Immature natural killer cell (primary cell): ENCODE measurements around the gene SLC2A4. TPM values are rescaled to one million over a fixed set of nuclear protein-coding genes. Genes with fewer than 3 reads are reported as not detected.

Experiments used
- DNase-seq, 3 donors: peaks; one replicate each; pipeline ENCODE4 v3.0.0; 2022; ENCODE audit warnings: mixed read lengths in 1 of 3
- H3K27ac Mint-ChIP-seq, 6 donors: one replicate each; pipeline ENCODE4 v1.8.0; 2020; ENCODE audit warnings: mixed read lengths in 6 of 6, mild to moderate bottlenecking in 5 of 6, inconsistent platforms in 4 of 6, moderate library complexity in 3 of 6
- H3K27me3 Mint-ChIP-seq, 3 donors: one replicate each; pipeline ENCODE4 v1.8.0; 2020 to 2021; ENCODE audit warnings: low read depth in 3 of 3, mild to moderate bottlenecking in 3 of 3, mixed read lengths in 3 of 3, moderate library complexity in 3 of 3, inconsistent platforms in 1 of 3
- H3K36me3 Mint-ChIP-seq, 3 donors: one replicate each; pipeline ENCODE4 v1.8.0; 2020; ENCODE audit warnings: mixed read lengths in 3 of 3, inconsistent platforms in 2 of 3, mild to moderate bottlenecking in 2 of 3
- H3K4me1 Mint-ChIP-seq, 2 donors: one replicate each; pipeline ENCODE4 v1.8.0; 2020; ENCODE audit warnings: inconsistent platforms in 2 of 2, mild to moderate bottlenecking in 2 of 2, mixed read lengths in 2 of 2, moderate library complexity in 1 of 2
- H3K4me3 Mint-ChIP-seq, 5 donors: one replicate each; pipeline ENCODE4 v1.8.0; 2020; ENCODE audit warnings: mild to moderate bottlenecking in 5 of 5, mixed read lengths in 5 of 5, inconsistent platforms in 3 of 5, moderate library complexity in 3 of 5
- H3K9me3 Mint-ChIP-seq, 6 donors: one replicate each; pipeline ENCODE4 v1.8.0; 2020; ENCODE audit warnings: mild to moderate bottlenecking in 6 of 6, mixed read lengths in 6 of 6, inconsistent platforms in 4 of 6, moderate library complexity in 3 of 6
- polyA plus RNA-seq, 3 donors: library from polyadenylated mRNA; unstranded; fragments of 300-500 nt; fragmentation: Illumina TruSeq; gene quantifications; one replicate each; pipeline ENCODE4 v1.2.3, GENCODE V29; 2021

The SLC2A4 gene
- polyA plus RNA-seq, 3 donors from 2014 or later = 0.26 TPM; not detected in 2

DNA sequence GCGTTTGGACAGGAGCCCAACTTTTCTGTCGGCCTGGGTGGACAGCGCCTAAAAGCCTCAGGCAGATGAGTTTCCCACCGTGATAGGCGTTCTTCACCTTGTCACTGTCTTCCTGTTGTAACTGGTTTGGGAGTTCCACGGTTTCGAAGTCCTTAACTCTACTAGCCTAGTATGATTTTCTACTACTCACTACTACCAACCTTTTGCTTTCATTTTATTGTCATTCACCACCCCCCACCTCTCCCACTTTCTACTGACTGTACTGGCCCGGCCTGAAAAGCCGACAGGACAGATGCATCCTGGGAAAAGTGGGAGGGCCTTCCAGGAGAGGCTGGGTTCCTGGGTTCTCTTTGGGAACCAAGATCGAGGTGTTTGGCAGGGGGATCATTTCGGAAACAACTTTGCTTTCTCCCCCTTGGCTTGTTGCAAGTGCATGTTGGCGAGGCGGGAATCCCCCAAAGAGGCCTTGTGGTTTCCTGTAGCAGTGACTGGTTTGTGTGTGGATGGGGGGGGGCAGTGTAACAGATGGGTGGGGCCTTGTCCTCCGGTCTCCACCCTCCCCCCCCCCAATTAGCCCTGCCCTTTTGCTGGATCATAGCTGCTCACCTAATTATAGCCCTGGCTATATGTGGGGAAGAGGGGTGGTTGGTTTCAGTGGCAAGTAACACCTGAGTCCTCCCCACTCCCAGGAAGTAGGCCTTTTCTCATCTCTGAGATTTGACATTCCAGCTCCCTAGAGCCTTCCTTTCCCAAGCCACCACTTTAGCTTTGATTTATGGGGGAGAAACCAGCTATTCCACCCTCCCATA, 27.3 kb downstream of the SLC2A4 start:
- Mint-ChIP-seq H3K4me1 (peaks cover 50 to 58% of the 10 kb centered on the region in 2 donors), H3K36me3 (peaks cover 18 to 39% (median 19%) of the 10 kb centered on the region in 3 donors), H3K27ac (peak overlapping the region; percentile 95 to 100 (median 98))

DNA sequence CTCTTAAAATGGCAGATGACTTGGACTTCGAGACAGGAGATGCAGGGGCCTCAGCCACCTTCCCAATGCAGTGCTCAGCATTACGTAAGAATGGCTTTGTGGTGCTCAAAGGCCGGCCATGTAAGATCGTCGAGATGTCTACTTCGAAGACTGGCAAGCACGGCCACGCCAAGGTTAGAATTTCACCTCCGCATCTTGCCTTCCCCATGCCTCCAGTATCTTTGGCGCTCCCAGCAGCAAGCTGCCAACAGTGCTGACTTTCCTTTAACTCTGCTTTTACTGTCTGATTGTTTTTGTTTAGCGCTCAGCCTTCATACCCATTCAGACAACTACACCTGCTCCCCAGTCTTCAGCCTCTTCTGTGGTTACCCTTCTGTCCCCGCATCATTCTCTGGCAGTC, 28.1 kb downstream of the SLC2A4 start:
- no peak for DNase-seq

More for the DNA sequence above, 27.3 kb downstream of the SLC2A4 start:
- Mint-ChIP-seq H3K4me3 (peak overlapping the region; percentile 87 to 97 (median 93)), H3K27me3 (peaks cover 25 to 35% (median 27%) of the 10 kb centered on the region in 3 donors), H3K9me3 (peaks cover 0 to 2% (median 0%) of the 10 kb centered on the region in 6 donors)
- peak; percentile 88 to 91 (median 89) for DNase-seq

DNA sequence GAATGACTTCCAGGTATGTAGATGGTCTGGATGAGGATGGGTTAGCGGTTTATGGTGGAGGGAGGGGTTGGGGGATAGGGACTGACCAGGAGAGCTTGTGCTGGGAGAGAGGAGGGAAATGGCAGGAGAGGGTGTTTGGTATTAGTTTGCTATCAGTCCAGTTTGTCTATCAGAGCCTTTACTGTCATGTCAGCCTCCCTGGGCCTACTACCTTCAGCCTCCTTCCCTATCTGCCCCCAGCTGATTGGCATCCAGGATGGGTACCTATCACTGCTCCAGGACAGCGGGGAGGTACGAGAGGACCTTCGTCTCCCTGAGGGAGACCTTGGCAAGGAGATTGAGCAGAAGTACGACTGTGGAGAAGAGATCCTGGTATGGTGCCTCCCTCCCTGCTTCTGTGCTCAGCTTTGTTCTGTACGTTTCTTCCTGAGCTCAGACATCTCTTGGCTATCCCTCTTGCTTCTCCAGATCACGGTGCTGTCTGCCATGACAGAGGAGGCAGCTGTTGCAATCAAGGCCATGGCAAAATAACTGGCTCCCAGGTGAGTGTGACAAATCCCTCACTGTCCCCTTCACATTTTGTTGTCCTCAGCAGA, 29.7 kb downstream of the SLC2A4 start:
- H3K36me3 Mint-ChIP-seq = peaks cover 18 to 39% (median 21%) of the 10 kb centered on the region in 3 donors
- no peak for DNase-seq

More for the DNA sequence above, 28.1 kb downstream of the SLC2A4 start:
- peak overlapping the region; percentile 95 to 100 (median 98) for H3K27ac Mint-ChIP-seq
- H3K27me3 Mint-ChIP-seq = peaks cover 29 to 40% (median 32%) of the 10 kb centered on the region in 3 donors
- peaks cover 0 to 2% (median 0%) of the 10 kb centered on the region in 6 donors for H3K9me3 Mint-ChIP-seq
- peaks cover 58 to 66% of the 10 kb centered on the region in 2 donors for H3K4me1 Mint-ChIP-seq
- peak overlapping the region; percentile 87 to 97 (median 93) for H3K4me3 Mint-ChIP-seq
- peaks cover 18 to 39% (median 21%) of the 10 kb centered on the region in 3 donors for H3K36me3 Mint-ChIP-seq

DNA sequence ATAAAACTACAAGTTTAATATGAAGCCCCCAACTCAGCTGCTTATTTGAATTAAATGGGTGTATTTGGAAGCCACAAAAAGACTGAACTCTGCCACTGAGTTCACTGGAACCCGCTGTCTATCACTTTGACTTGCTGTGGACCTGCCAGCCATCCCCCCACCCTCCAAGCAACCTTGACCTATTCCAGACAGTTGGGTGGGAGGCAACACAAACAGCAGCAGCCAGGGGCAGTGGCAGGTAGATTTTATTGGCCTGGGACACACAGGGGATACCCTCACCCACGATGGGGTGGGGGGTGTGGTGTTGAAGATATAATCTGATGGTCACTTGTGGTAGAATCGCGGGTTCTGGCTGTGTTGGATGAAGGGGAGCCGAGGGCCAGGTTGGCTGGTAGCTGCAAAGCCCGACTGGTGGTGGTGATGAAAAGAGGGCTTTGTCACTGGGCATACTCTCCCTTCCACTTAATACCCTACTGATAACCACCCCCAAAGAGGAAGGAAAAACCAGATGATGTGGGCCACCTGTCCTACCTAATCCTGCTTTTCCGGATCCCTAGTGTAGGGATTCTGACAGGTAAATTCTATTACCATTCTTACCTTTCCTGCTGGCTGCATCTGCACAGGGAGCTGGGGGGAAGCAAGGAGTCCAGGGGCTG, 31.0 kb downstream of the SLC2A4 start:
- Mint-ChIP-seq H3K27me3 (peaks cover 27 to 34% (median 28%) of the 10 kb centered on the region in 3 donors), H3K4me1 (peaks cover 66 to 76% of the 10 kb centered on the region in 2 donors), H3K4me3 (peak overlapping the region in 4 of 5 donors; percentile 38 to 82 (median 69)), H3K9me3 (no peaks in the 10 kb centered on the region), H3K36me3 (peaks cover 18 to 41% (median 21%) of the 10 kb centered on the region in 3 donors), H3K27ac (peak overlapping the region; percentile 84 to 92 (median 90))
- DNase-seq = no peak

More for the DNA sequence above, 29.7 kb downstream of the SLC2A4 start:
- H3K4me1 Mint-ChIP-seq = peaks cover 68 to 77% of the 10 kb centered on the region in 2 donors
- peak overlapping the region in 1 of 5 donors; percentile 27 for H3K4me3 Mint-ChIP-seq
- H3K9me3 Mint-ChIP-seq = peaks cover 0 to 2% (median 0%) of the 10 kb centered on the region in 6 donors
- H3K27me3 Mint-ChIP-seq = peaks cover 33 to 42% (median 34%) of the 10 kb centered on the region in 3 donors
- H3K27ac Mint-ChIP-seq = peak overlapping the region; percentile 95 to 100 (median 98)

DNA sequence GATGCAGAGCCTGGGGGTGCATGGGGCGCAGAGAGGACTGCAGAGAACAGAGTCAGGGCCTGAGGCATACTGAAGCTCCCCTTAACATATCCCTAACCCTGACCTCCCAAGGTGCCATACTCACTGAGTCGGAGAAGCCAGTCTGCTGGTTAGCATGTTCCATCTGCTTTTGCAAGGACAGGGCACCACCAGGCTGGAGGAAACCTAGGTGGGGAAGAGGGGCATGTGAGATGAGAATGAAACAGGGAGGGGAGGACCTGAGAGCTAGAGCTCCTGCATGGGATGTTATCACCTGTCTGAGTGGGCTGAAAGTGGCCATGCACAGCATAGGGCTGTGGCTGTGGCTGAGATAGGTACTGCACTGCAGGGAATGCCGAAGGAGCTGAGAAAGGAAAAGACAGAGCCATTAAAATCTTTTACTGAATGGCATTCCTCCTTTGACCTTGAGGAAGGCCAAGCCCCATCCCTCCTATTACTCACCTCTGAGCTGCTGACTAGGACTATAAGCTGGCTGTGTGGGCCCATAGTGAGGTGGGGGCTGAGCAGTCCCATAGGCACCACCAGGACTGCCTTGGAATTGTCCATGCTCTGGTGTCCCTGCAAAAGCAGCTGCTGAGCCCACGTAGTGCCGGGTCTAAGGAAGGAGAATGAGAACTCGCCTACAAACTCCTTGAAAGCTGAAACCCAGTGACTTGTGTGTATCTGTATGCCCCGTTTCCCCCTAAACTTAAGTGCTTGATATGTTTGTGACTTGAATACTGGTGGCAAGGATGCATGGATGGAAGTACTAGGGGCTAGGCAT, 31.8 kb downstream of the SLC2A4 start:
- H3K27ac Mint-ChIP-seq = peak overlapping the region; percentile 84 to 92 (median 90)
- H3K27me3 Mint-ChIP-seq = peaks cover 27 to 31% (median 28%) of the 10 kb centered on the region in 3 donors
- DNase-seq = no peak
- H3K36me3 Mint-ChIP-seq = peaks cover 18 to 45% (median 21%) of the 10 kb centered on the region in 3 donors
- no peaks in the 10 kb centered on the region for H3K9me3 Mint-ChIP-seq
- peaks cover 66 to 76% of the 10 kb centered on the region in 2 donors for H3K4me1 Mint-ChIP-seq
- peak overlapping the region; percentile 57 to 82 (median 81) for H3K4me3 Mint-ChIP-seq

DNA sequence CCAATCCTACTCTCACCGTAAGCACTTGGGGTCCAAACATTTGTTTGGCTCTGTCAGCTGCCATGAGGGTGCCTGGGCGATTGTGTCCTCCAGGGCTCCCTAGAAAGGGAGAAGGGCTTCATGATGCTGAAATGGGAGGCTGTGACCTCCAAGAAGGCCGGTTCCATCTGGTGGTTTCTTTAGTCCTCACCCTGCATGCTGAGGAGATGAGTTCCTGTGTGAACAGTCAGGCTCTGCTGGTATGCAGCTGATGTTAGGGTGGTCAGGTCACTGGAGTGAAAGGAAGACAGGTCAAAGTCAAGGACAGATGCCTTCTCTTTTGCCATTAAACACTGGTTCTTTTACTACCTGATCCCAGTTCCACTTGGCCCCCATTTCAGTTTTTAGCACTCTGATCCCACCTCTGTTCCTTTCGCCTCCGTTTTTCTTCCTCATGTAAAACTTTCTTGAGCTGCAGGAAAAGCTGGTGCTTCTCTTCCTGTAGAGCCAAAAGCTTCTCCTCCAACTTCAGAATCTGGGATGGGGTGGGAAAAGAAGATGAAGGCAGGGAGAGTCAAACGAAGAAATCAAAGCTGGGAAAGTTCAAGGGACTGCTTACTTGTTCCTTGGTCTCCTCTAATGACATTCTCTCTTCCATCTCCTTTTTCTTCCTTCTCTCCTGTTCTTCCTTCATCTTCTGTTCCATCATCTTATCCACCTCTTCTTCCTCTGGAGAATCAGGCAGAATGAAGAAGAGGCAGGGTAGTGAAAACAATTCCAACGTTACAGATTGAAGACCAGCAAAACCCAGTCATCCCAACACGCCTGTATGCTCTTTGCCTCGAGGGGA, 32.6 kb downstream of the SLC2A4 start:
- Mint-ChIP-seq H3K27me3 (peaks cover 20 to 23% (median 21%) of the 10 kb centered on the region in 3 donors), H3K27ac (peak overlapping the region; percentile 89 to 93 (median 91)), H3K9me3 (no peaks in the 10 kb centered on the region), H3K4me1 (peaks cover 58 to 67% of the 10 kb centered on the region in 2 donors), H3K36me3 (peaks cover 18 to 40% (median 21%) of the 10 kb centered on the region in 3 donors), H3K4me3 (peak overlapping the region; percentile 81 to 82 (median 82))
- DNase-seq = no peak

DNA sequence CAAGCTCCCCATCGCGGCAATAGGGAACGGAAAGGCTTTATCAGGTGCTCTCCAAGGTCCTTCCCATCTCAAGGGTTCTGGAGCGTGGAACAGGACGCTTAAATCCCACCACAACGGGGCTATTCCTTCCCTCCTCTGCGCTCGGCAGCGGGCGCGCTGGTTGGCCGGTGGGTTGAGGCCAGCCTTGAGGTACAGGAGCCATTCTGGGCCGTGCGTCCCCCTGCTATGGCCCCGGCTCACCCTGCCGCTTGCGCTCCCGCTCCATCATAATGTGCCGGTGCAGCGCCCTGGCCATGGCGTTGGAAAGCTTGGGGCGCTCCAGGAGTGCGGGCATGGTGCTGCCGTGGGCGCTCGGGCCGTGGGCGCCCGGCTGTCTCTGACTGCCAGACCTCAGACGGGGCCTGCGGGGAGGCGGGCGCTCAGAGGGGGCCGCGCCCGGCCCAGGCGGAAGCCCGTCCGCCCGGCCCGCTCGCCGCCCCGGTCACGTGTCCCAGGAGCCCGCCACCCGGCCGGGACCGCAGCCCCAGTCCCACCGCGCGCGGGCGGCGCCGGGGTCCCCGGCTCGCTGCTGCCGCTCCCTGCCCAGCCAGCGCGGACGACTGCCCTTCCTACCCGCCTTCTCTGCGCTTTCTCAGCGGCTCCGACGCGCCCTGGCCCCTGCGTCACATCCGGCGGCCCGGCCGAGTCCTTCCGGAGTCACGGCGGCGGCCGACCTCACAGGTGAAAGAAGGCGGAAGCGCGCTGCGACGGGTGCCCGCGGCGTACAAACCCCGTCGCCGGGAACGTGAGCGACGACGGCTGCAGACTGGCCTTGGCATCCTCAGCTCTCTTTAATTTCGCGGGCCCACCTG, 33.4 kb downstream of the SLC2A4 start, which contains the start of gene GPS2:
Gene GPS2 (minus strand): TSS at position 642 of the 851 bp plus-strand sequence. CDS start 308 bp downstream, at position 334.
- Mint-ChIP-seq H3K36me3 (peaks cover 15 to 34% (median 18%) of the 10 kb centered on the region in 3 donors), H3K9me3 (no peaks in the 10 kb centered on the region), H3K4me3 (peak within 1 kb of the TSS; percentile 87 to 92 (median 89)), H3K27me3 (peaks cover 16 to 20% (median 19%) of the 10 kb centered on the region in 3 donors), H3K4me1 (peaks cover 50 to 59% of the 10 kb centered on the region in 2 donors), H3K27ac (peak within 1 kb of the TSS; percentile 89 to 96 (median 94))
- DNase-seq = peak; percentile 92 to 93 (median 93)

DNA sequence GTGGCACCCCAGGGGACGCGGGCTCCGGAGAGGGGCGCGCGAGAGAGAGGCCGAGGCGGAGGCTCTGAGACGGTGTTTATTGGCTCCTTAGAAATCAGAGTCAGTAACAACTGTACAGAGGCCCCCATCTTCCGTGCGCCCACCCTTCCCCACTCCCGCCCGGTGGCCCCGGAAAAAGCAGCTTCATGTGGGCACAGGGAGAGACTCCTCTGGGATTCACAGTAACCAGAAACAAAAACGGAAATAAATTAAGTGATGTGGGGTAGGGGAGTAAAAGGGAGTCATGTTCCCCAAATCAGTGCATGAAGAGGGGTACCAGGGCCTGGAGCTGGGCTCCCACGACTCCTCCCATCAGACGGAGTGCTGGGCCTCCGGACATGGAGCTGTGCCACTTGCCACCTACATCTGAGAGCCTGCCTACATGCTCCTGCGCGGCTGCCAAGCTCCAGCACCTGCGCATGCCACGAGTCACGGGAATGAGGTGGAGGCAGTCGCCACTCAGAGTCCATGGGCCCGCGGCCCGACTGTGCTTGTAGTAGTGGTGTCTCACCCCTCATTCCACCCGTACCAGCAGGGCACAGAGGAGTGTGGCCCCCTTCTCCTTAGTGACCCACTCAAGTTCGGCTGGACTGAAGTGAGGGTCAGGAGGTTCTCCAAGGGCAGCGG, 34.2 kb downstream of the SLC2A4 start:
- Mint-ChIP-seq H3K27me3 (peaks cover 15 to 17% (median 17%) of the 10 kb centered on the region in 3 donors), H3K9me3 (no peaks in the 10 kb centered on the region), H3K4me3 (peak overlapping the region; percentile 87 to 92 (median 89)), H3K36me3 (peaks cover 8 to 27% (median 11%) of the 10 kb centered on the region in 3 donors), H3K27ac (peak overlapping the region; percentile 89 to 96 (median 94)), H3K4me1 (peaks cover 42 to 52% of the 10 kb centered on the region in 2 donors)
- no peak for DNase-seq

DNA sequence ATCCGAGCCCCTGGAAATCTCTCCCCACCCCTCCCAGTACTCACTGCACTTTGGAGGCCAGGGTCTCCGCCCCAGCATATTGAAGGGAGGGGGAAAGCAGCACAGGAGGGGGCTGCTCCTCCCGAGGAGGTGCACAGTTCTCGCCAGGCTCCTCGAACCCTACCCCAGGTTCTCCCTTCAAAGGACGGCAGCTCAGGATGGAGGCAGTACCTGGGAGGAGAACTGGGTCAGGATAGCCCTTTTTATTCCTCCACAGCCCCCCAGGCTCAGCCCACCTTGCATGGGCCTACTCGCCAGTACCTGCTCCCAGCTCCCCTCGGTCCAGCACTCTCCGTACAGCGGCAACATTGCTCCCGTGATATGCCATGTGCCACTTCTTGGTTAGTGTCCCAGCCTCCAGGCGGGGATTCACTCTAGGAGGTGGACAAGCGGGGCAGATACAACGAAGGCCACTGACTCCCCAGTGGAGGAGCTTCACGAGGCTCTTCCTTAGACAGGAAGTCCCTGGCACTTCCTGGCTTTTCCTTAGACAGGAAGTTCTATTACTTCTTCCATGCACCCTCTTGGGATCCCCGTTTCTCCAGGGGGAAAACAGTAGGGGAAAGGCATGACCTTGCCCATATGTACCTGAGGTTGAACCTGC, 35.8 kb downstream of the SLC2A4 start:
- Mint-ChIP-seq H3K4me3 (peak overlapping the region; percentile 6 to 68 (median 42)), H3K9me3 (no peaks in the 10 kb centered on the region), H3K36me3 (peaks cover 0 to 24% (median 7%) of the 10 kb centered on the region in 3 donors), H3K4me1 (peaks cover 37 to 39% of the 10 kb centered on the region in 2 donors), H3K27ac (peak overlapping the region; percentile 25 to 84 (median 55)), H3K27me3 (peaks cover 14 to 17% (median 16%) of the 10 kb centered on the region in 3 donors)
- no peak for DNase-seq

DNA sequence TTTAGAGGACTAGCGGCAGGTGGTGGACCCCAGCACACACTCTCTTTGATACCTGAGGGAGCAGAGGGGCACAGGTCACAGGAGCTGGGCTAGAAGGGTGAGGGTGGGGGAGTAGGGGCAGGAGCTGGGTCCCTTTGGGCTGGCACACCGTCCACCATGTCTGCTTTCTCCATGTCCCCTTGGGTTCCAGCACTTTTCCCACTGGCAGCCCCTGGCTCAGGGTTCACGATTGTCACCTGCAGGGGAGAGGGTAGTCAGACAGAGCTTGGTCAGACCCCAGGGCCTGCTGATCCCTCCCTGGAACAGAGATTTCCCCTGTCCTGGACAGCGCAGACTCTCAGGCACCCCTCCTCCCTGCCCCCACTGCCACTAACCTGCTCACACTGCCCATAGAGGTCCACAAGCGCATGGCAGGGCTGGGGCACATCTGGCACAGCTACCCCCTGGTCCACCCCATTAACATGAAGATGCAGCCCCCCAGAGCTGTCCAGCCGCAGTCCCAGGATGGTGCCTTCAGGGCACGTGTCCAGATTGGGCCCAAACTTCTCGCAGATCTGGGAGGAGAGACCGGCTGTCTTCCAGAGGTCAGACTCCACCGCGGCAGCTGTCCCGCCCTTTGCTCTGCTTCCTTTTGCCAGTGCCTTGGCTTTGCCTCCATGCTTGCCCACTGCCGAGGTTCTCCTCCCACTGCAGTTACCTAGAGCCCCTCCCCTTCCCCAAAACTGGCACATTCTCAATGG, 36.8 kb downstream of the SLC2A4 start:
- Mint-ChIP-seq H3K27me3 (peaks cover 9 to 11% (median 10%) of the 10 kb centered on the region in 3 donors), H3K27ac (peak overlapping the region in 3 of 6 donors; percentile 13 to 57 (median 40)), H3K4me1 (peaks cover 27 to 29% of the 10 kb centered on the region in 2 donors), H3K9me3 (no peaks in the 10 kb centered on the region), H3K4me3 (peak overlapping the region in 1 of 5 donors; percentile 7), H3K36me3 (peaks cover 0 to 15% (median 7%) of the 10 kb centered on the region in 3 donors)
- no peak for DNase-seq
